Measurements from ENCODE around the gene AGPAT3. TPM values are rescaled to one million over a fixed set of nuclear protein-coding genes. Genes with fewer than 3 reads are reported as not detected.

AGPAT3 gene
- total and polyA plus RNA-seq, 10 of the 15 experiments (the other 5 are each of a cell fraction or from before 2014, with no cell fraction given) = 1.2 to 110 (median 30.8) TPM

DNA sequence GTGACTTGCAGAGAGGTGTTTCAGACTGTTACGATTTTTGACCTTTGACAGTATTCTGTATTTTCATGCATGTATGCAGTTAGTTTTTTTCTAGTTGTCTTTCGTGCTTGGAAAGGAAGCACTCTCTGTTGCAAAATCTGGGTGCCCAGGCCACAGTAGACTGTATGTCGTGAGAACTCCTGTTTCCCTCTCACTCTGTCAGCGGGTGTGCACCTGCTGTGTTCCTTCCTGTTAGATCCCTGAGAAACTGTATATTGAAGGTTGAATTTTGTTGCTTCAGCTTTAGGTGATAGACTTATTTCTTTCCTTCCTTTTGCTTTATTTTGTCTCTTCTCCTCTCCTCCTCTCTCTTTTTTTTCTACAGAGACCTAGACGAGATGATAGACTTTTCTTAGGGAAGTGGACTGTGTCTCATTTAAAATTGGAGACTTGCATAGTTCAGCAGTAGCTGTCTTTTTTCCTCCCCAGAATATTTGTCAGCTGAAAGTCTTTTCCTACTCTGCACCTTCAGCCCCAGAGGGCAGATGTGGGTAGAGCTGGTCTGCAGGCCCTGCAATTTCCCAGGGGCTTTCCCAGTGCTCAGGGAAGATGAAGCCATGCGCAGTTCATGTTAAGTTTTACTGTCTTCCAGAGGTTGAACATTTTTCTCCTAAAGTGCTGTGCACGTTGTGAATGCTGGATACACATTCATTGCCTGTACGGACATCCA, 148.5 kb downstream of the AGPAT3 start (continued):
- TF ChIP-seq, protein P1, sequence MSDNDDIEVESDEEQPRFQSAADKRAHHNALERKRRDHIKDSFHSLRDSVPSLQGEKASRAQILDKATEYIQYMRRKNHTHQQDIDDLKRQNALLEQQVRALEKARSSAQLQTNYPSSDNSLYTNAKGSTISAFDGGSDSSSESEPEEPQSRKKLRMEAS (IDR thresholded peaks at IDR 0.05; ENCODE audit: low read depth, low read length) = 0 out of 2 replicates have a peak, but pooled peaks have one; percentile 32
- no peak for TF ChIP-seq BCL11A (IDR thresholded peaks at IDR 0.05; ENCODE audit: low read depth, low read length)
- peak; percentile 14 to 35; a peak in 2 of 4 replicates for TF ChIP-seq IKZF2 (IDR thresholded peaks at IDR 0.05)
- no peak for TF ChIP-seq MYC (IDR thresholded peaks at IDR 0.05; ENCODE audit: insufficient read depth, insufficient read length, insufficient replicate concordance, low read length, severe bottlenecking)
- no peak; the same call in 1 of the 2 replicates for TF ChIP-seq NFIC (IDR thresholded peaks at IDR 0.05; ENCODE audit: low read depth, low read length)
- no peak for TF ChIP-seq SIN3A (IDR thresholded peaks at IDR 0.05; ENCODE audit: low read depth, low read length)
- no peak for TF ChIP-seq SMAD1 (IDR thresholded peaks at IDR 0.05; ENCODE audit: low read depth, partially characterized antibody)
- no peak for TF ChIP-seq ZBED1 (IDR thresholded peaks at IDR 0.05; ENCODE audit: borderline replicate concordance)
- TF ChIP-seq, protein P2, sequence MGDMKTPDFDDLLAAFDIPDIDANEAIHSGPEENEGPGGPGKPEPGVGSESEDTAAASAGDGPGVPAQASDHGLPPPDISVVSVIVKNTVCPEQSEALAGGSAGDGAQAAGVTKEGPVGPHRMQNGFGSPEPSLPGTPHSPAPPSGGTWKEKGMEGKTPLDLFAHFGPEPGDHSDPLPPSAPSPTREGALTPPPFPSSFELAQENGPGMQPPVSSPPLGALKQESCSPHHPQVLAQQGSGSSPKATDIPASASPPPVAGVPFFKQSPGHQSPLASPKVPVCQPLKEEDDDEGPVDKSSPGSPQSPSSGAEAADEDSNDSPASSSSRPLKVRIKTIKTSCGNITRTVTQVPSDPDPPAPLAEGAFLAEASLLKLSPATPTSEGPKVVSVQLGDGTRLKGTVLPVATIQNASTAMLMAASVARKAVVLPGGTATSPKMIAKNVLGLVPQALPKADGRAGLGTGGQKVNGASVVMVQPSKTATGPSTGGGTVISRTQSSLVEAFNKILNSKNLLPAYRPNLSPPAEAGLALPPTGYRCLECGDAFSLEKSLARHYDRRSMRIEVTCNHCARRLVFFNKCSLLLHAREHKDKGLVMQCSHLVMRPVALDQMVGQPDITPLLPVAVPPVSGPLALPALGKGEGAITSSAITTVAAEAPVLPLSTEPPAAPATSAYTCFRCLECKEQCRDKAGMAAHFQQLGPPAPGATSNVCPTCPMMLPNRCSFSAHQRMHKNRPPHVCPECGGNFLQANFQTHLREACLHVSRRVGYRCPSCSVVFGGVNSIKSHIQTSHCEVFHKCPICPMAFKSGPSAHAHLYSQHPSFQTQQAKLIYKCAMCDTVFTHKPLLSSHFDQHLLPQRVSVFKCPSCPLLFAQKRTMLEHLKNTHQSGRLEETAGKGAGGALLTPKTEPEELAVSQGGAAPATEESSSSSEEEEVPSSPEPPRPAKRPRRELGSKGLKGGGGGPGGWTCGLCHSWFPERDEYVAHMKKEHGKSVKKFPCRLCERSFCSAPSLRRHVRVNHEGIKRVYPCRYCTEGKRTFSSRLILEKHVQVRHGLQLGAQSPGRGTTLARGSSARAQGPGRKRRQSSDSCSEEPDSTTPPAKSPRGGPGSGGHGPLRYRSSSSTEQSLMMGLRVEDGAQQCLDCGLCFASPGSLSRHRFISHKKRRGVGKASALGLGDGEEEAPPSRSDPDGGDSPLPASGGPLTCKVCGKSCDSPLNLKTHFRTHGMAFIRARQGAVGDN (IDR thresholded peaks at IDR 0.05) = no peak
- TF ChIP-seq SREBF2 (IDR thresholded peaks at IDR 0.05; ENCODE audit: low read length) = no peak
- TF ChIP-seq, protein P3, sequence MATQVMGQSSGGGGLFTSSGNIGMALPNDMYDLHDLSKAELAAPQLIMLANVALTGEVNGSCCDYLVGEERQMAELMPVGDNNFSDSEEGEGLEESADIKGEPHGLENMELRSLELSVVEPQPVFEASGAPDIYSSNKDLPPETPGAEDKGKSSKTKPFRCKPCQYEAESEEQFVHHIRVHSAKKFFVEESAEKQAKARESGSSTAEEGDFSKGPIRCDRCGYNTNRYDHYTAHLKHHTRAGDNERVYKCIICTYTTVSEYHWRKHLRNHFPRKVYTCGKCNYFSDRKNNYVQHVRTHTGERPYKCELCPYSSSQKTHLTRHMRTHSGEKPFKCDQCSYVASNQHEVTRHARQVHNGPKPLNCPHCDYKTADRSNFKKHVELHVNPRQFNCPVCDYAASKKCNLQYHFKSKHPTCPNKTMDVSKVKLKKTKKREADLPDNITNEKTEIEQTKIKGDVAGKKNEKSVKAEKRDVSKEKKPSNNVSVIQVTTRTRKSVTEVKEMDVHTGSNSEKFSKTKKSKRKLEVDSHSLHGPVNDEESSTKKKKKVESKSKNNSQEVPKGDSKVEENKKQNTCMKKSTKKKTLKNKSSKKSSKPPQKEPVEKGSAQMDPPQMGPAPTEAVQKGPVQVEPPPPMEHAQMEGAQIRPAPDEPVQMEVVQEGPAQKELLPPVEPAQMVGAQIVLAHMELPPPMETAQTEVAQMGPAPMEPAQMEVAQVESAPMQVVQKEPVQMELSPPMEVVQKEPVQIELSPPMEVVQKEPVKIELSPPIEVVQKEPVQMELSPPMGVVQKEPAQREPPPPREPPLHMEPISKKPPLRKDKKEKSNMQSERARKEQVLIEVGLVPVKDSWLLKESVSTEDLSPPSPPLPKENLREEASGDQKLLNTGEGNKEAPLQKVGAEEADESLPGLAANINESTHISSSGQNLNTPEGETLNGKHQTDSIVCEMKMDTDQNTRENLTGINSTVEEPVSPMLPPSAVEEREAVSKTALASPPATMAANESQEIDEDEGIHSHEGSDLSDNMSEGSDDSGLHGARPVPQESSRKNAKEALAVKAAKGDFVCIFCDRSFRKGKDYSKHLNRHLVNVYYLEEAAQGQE (IDR thresholded peaks at IDR 0.05; ENCODE audit: low read depth, low read length) = no peak
- no peak for TF ChIP-seq DPF2 (IDR thresholded peaks at IDR 0.05)
- no peak for TF ChIP-seq KAT2A (conservative IDR thresholded peaks at IDR 0.05; ENCODE audit: control insufficient read depth, low read depth, low read length)
- TF ChIP-seq EED (IDR thresholded peaks at IDR 0.05; ENCODE audit: low read depth) = no peak
- TF ChIP-seq SIX5 (IDR thresholded peaks at IDR 0.05; ENCODE audit: low read depth, low read length, severe bottlenecking) = no peak
- no peak for TF ChIP-seq STAT3 (IDR thresholded peaks at IDR 0.05; ENCODE audit: low read depth, low read length)
- no peak for TF ChIP-seq SP1 (IDR thresholded peaks at IDR 0.05; ENCODE audit: low read depth, low read length)
- TF ChIP-seq NBN (IDR thresholded peaks at IDR 0.05) = no peak
- no peak for TF ChIP-seq RCOR1 (conservative IDR thresholded peaks at IDR 0.05; ENCODE audit: low read depth, low read length)
- no peak for TF ChIP-seq LARP7 (IDR thresholded peaks at IDR 0.05)
